C4-2B (cell line): Measurements from ENCODE around the gene ESRRA.

Experiments
- ZFX ChIP-seq: fragments of 450-650 bp; IDR thresholded peaks from 2 replicates; pipeline ENCODE4 v1.6.1; 2017
- TF ChIP-seq, protein P1 (sequence below): fragments of 450-650 bp; conservative IDR thresholded peaks from 2 replicates; pipeline ENCODE4 v1.5.1; 2017; ENCODE audit warnings: mild to moderate bottlenecking

DNA sequence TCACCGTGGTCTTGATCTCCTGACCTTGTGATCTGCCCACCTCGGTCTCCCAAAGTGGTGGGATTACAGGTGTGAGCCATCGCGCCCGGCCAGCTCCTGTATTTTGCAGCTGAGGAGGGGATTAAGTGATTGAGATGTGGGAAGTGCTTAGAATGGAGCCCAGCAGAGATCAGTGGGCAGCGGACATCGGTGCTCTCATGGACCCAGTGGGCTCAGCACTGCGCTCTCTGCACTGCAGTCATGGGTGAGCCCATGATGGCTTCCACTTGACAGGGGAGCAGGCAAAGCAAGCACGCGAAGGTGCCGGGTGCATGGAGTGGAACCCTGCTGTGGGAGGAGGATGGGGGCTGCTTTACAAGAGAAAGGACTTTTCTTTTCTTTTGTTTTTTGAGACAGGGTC, 25.6 kb downstream of the ESRRA start:
- TF ChIP-seq, protein P1, sequence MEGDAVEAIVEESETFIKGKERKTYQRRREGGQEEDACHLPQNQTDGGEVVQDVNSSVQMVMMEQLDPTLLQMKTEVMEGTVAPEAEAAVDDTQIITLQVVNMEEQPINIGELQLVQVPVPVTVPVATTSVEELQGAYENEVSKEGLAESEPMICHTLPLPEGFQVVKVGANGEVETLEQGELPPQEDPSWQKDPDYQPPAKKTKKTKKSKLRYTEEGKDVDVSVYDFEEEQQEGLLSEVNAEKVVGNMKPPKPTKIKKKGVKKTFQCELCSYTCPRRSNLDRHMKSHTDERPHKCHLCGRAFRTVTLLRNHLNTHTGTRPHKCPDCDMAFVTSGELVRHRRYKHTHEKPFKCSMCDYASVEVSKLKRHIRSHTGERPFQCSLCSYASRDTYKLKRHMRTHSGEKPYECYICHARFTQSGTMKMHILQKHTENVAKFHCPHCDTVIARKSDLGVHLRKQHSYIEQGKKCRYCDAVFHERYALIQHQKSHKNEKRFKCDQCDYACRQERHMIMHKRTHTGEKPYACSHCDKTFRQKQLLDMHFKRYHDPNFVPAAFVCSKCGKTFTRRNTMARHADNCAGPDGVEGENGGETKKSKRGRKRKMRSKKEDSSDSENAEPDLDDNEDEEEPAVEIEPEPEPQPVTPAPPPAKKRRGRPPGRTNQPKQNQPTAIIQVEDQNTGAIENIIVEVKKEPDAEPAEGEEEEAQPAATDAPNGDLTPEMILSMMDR: no peak
- TF ChIP-seq ZFX: no peak
